DOHH2 (cell line): Measurements from ENCODE around the gene RASAL2.

Source experiments
- H3F3A ChIP-seq: fragments of 200-600 bp; sonication (generic), shearing (Covaris generic); 2 replicates; pipeline ENCODE4 v1.6.0; 2016; ENCODE audit warnings: antibody characterized with exemption, mild to moderate bottlenecking; ENCODE audit not compliant: control insufficient read depth, insufficient read depth
- H3K27ac ChIP-seq: fragments of 200-600 bp; sonication (generic); 2 replicates; pipeline ENCODE4 v1.5.1; 2014; ENCODE audit warnings: low read depth, mild to moderate bottlenecking, low read length, moderate library complexity
- H3K27me3 ChIP-seq: fragments of 200-600 bp; sonication (generic); 2 replicates; pipeline ENCODE4 v1.6.1; 2014; ENCODE audit warnings: mild to moderate bottlenecking, low read length, mixed read lengths; ENCODE audit not compliant: control insufficient read depth
- H3K36me3 ChIP-seq: fragments of 200-600 bp; sonication (generic); 2 replicates; pipeline ENCODE4 v1.6.1; 2014; ENCODE audit warnings: mild to moderate bottlenecking, low read length, moderate library complexity, mixed read lengths; ENCODE audit not compliant: control insufficient read depth
- H3K4me1 ChIP-seq: fragments of 200-600 bp; sonication (generic); 2 replicates; pipeline ENCODE4 v1.6.1; 2014; ENCODE audit warnings: mild to moderate bottlenecking, low read length, mixed read lengths; ENCODE audit not compliant: control insufficient read depth
- H3K4me2 ChIP-seq: fragments of 200-600 bp; sonication (generic); 2 replicates; pipeline ENCODE4 v1.6.0; 2014; ENCODE audit warnings: mild to moderate bottlenecking, low read length, moderate library complexity
- H3K4me3 ChIP-seq: fragments of 200-600 bp; sonication (generic); 2 replicates; pipeline ENCODE4 v1.5.1; 2014; ENCODE audit warnings: mild to moderate bottlenecking, low read length, mixed read lengths
- H3K79me2 ChIP-seq: fragments of 200-600 bp; sonication (generic); 2 replicates; pipeline ENCODE4 v1.6.1; 2014; ENCODE audit warnings: mild to moderate bottlenecking, low read length, mixed read lengths; ENCODE audit not compliant: control insufficient read depth
- H3K9me2 ChIP-seq: fragments of 200-600 bp; sonication (generic); replicated peaks from 2 replicates; pipeline ENCODE4 v1.6.1; 2014; ENCODE audit warnings: mild to moderate bottlenecking, low read length, mixed read lengths; ENCODE audit not compliant: control insufficient read depth
- H3K9me3 ChIP-seq: fragments of 200-600 bp; sonication (generic); 2 replicates; pipeline ENCODE4 v1.6.1; 2014; ENCODE audit warnings: antibody characterized with exemption, low read length, mixed read lengths; ENCODE audit not compliant: control insufficient read depth, insufficient read depth
- H4K20me1 ChIP-seq: fragments of 200-600 bp; sonication (generic); 2 replicates; pipeline ENCODE4 v1.6.0; 2014; ENCODE audit warnings: low read depth, mild to moderate bottlenecking, antibody characterized with exemption, low read length, moderate library complexity; ENCODE audit not compliant: control insufficient read depth, insufficient read depth
- CTCF ChIP-seq: fragments of 200-600 bp; sonication (generic); IDR thresholded peaks from one replicate; pipeline ENCODE4 v1.5.1; 2014; ENCODE audit warnings: antibody characterized with exemption, mild to moderate bottlenecking, low read depth, low read length; ENCODE audit not compliant: poor library complexity, severe bottlenecking
- EZH2phosphoT487 ChIP-seq: fragments of 200-600 bp; sonication (generic); IDR thresholded peaks from 2 replicates; pipeline ENCODE4 v1.6.1; 2017; ENCODE audit warnings: borderline replicate concordance, mild to moderate bottlenecking, antibody characterized with exemption, low read length, moderate library complexity, mixed read lengths

RASAL2 gene

GRCh38 chr1:178160736-178161475, 67.0 kb downstream of the RASAL2 start:
- no peaks in the 10 kb centered on the region for H3K36me3 ChIP-seq
- H3K9me3 ChIP-seq, result no peaks in the 10 kb centered on the region
- TF ChIP-seq CTCF, result no peak
- no peak for TF ChIP-seq EZH2phosphoT487
- H4K20me1 ChIP-seq, result no peaks in the 10 kb centered on the region
- H3K4me2 ChIP-seq, result no peak overlapping the region
- peaks cover 6% of the 10 kb centered on the region for H3K27me3 ChIP-seq
- no peaks in the 10 kb centered on the region for H3K79me2 ChIP-seq
- no peaks in the 10 kb centered on the region for H3K4me1 ChIP-seq
- no peak overlapping the region for H3K27ac ChIP-seq
- no peaks in the 10 kb centered on the region for H3K9me2 ChIP-seq
- no peaks in the 10 kb centered on the region for H3F3A ChIP-seq
- no peak overlapping the region for H3K4me3 ChIP-seq

DNA sequence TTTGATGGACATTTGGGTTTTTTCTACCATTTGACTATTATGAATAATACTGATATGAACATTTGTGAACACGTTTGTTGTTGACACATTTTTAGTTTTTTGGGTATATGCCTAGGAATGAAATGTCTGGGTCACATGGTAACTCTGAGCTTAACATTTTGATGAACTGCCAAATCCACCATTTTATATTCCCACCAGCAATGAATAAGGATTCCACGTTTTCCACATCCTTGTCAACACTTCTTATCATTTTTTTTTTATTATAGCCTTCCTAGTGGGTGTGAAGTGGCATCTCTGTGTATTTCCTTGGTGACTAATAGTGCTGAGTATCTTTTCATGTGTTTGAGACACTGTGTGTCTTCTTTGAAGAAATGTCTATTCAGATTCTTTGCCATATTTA, 67.6 kb downstream of the RASAL2 start:
- Histone ChIP-seq H3K4me2 (no peak overlapping the region), H3K9me3 (no peaks in the 10 kb centered on the region), H3K4me1 (no peaks in the 10 kb centered on the region), H3K9me2 (no peaks in the 10 kb centered on the region), H4K20me1 (no peaks in the 10 kb centered on the region), H3F3A (no peaks in the 10 kb centered on the region), H3K36me3 (no peaks in the 10 kb centered on the region), H3K27me3 (peaks cover 9% of the 10 kb centered on the region), H3K27ac (no peak overlapping the region), H3K79me2 (no peaks in the 10 kb centered on the region), H3K4me3 (no peak overlapping the region)
- no peak for TF ChIP-seq CTCF
- no peak for TF ChIP-seq EZH2phosphoT487

- Histone ChIP-seq H3K79me2 (no peaks in the 10 kb centered on the region), H3K4me3 (no peak overlapping the region), H3K36me3 (no peaks in the 10 kb centered on the region), H3K27me3 (peaks cover 9% of the 10 kb centered on the region), H3K27ac (no peak overlapping the region), H3K4me2 (no peak overlapping the region), H3F3A (no peaks in the 10 kb centered on the region), H3K9me2 (no peaks in the 10 kb centered on the region), H4K20me1 (no peaks in the 10 kb centered on the region), H3K4me1 (no peaks in the 10 kb centered on the region), H3K9me3 (no peaks in the 10 kb centered on the region)
- TF ChIP-seq EZH2phosphoT487 (no peak), CTCF (no peak)
These were observed 71.3 kb downstream of the RASAL2 start for GRCh38 chr1:178165196-178165595.
